ENCODE measurements around the gene ARL2BP.
A peak's percentile ranks its signal among the peaks of the same experiment; 100 is the strongest.

Gene ARL2BP

GRCh38 chr16:57283214-57283958, 38.3 kb downstream of the ARL2BP start:
- DNase-seq (ENCODE audit: low read depth) = no peak

GRCh38 chr16:57283959-57284208, 38.8 kb downstream of the ARL2BP start:
- no peak for DNase-seq (ENCODE audit: low read depth)

GRCh38 chr16:57284209-57284951, 39.3 kb downstream of the ARL2BP start, which contains the start of gene PLLP:
PLLP (minus strand) TSS chr16:57284672; CDS start chr16:57284540, 132 bp downstream.
- peak; percentile 27 for DNase-seq (ENCODE audit: low read depth)

GRCh38 chr16:57284952-57285363, 39.9 kb downstream of the ARL2BP start:
- DNase-seq (ENCODE audit: low read depth) = peak; percentile 21

- no peak for DNase-seq (ENCODE audit: low read depth)
Measured at GRCh38 chr16:57285379-57285778, 40.3 kb downstream of the ARL2BP start.

DNA sequence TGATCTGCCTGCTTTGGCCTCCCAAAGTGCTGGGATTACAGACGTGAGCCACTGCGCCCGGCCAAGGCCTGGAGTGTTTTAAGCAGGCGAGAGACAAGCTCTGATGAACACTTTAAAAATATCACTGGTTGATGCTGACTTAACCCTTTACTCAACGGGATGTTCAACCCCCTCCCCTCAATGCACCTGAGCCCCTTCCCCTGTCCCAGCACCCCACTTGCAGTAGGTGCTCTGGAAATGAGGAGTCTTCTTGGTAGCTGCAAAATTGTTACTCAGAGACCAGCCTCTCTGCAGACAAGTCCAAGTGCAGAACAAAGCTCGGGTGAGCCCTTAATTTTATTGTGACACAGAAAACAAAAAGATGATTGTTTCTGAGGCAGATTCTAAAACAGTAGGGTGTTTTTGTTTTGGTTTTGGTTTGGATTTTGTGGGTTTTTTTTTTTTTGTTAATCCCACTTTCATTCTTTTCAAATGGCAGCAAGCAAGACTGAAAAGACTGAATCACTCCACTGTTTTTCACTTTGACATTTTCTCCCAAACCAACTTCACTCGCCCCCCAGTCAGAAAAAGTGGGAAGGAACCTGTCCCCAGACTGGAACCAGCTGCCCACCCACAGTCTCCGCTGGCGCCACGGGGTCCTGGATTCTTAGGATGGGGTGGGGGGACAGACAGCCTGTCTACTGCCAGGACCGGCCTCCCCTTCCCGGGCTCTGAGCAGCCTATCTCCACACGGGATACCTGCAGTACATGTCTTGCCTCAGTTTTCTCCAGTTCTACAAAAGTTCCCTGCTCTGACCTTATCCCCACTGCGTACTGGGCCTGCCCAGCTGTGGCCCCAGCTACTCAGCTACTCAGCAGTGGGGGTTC, 44.6 kb downstream of the ARL2BP start:
- no peak for DNase-seq (ENCODE audit: low read depth)

DNA sequence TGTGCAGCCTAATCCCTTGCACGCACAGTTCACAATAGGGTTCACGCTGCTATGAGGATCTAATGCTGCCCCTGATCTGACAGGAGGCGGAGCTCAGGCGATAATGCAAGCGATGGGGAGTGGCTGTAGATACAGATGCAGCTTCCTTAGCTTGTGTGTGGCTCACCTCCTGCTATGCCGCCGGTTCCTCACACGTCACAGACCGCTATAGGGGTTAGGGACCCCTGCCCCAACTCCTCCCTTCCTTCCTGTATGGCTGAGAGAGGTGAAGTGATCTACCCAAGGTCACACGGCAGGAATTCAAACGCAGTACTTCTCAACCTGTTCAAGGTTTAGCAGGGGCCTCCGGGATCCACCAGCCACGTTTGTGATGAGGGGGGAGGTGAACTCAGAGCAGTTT, 52.8 kb downstream of the ARL2BP start:
- no peak for DNase-seq (ENCODE audit: low read depth)

- peak; percentile 11 for DNase-seq (ENCODE audit: low read depth)
Measured at GRCh38 chr16:57299009-57299718, 54.1 kb downstream of the ARL2BP start.

- peak; percentile 78 for DNase-seq (ENCODE audit: low read depth)
Measured at GRCh38 chr16:57299719-57300386, 54.8 kb downstream of the ARL2BP start.

GRCh38 chr16:57300387-57301125, 55.5 kb downstream of the ARL2BP start:
- DNase-seq (ENCODE audit: low read depth) = peak; percentile 97

DNA sequence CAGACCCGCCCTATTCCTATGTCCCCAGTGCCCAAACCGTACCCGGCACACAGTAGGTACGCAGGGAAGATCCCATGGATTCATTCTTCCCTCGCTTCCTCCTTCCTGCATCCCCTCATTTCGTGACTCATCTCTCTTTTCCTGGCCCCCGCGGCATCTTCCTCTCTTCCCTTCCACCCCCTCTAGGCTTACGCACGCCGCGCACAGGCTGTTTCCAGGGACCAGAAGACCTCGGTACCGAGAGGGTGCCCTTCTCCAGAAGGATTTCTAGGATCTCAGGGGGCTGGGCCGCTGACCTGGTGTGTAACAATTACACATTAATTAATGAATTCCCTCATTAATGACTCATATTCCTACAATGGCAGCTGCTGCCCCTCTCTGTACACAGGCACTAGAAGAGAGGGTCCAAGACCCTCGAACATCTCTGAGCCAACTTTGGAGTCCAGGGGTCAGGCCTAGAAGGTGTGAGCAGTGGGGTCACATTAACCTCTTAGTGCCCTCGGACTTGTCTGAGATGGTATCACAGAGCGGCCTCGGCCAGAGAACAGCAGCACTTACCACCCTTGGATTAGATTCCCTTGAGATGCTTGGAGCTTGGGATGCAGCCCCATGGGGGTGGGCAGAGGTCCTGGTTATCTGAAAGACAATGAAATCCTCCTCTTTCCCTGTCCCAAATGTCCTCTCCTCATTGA, 56.2 kb downstream of the ARL2BP start:
- DNase-seq (ENCODE audit: low read depth) = no peak
